Epithelial cell of proximal tubule (primary cell): ENCODE data around the gene TESK2. TPM values are rescaled to one million over a fixed set of nuclear protein-coding genes. Genes with fewer than 3 reads are reported as not detected.

Source experiments
- DNase-seq: peaks from one replicate; pipeline ENCODE4 v3.0.0-alpha.2; 2011; ENCODE audit warnings: low read depth
- H3K4me3 ChIP-seq: 2 replicates; pipeline ENCODE4 v1.5.1; 2011; ENCODE audit warnings: low read depth, mild to moderate bottlenecking, low read length
- CTCF ChIP-seq: conservative IDR thresholded peaks from 2 replicates; pipeline ENCODE4 v1.5.1; 2012; ENCODE audit warnings: low read depth, mild to moderate bottlenecking, low read length
- total RNA-seq: library from RNA; depleted of rRNA; stranded (reverse); fragments of >200 nt; gene quantifications from 2 replicates; pipeline ENCODE4 v1.2.3, GENCODE V29; 2015

TESK2 gene
- total RNA-seq, 1 donor from 2014 or later = 2.9 TPM

GRCh38 chr1:45303520-45304310, 187.2 kb downstream of the TESK2 start:
- DNase-seq = peak; percentile 61
- peak; percentile 69 for TF ChIP-seq CTCF
- H3K4me3 ChIP-seq = peak overlapping the region; percentile 70

- peak overlapping the region; percentile 70 for H3K4me3 ChIP-seq
- no peak for TF ChIP-seq CTCF
- DNase-seq = no peak
Measured at GRCh38 chr1:45302505-45303150, 188.3 kb downstream of the TESK2 start.

- H3K4me3 ChIP-seq = no peak overlapping the region
- no peak for DNase-seq
- TF ChIP-seq CTCF = no peak
Measured at GRCh38 chr1:45300669-45300997, 190.3 kb downstream of the TESK2 start.

GRCh38 chr1:45299981-45300668, 190.8 kb downstream of the TESK2 start:
- no peak overlapping the region for H3K4me3 ChIP-seq
- TF ChIP-seq CTCF = peak; percentile 82
- DNase-seq = no peak

GRCh38 chr1:45299296-45299695, 191.7 kb downstream of the TESK2 start:
- H3K4me3 ChIP-seq = no peak overlapping the region
- no peak for DNase-seq
- no peak for TF ChIP-seq CTCF

- no peak for TF ChIP-seq CTCF
- no peak for DNase-seq
- no peak overlapping the region for H3K4me3 ChIP-seq
Measured at GRCh38 chr1:45297666-45298356, 193.2 kb downstream of the TESK2 start.

Other genes with a start within 250 kb of the TESK2 start
- 2.9 and 11.9 TPM in 2 replicates for gene HPDL, start 164.3 kb downstream of the TESK2 start, total RNA-seq
- gene TOE1, start 151.0 kb downstream of the TESK2 start, total RNA-seq = 10.8 and 36.9 TPM in 2 replicates
- gene MUTYH, start 150.7 kb downstream of the TESK2 start, total RNA-seq = 15.2 and 17.4 TPM in 2 replicates
- 0.69 and 1.7 TPM in 2 replicates for gene CCDC163, start 8.9 kb upstream of the TESK2 start, total RNA-seq
- gene MMACHC, start 9.1 kb upstream of the TESK2 start, total RNA-seq = 5.1 and 7.8 TPM in 2 replicates
- gene PRDX1, start 30.7 kb upstream of the TESK2 start, total RNA-seq = 824 and 1,060 TPM in 2 replicates
- 122 and 135 TPM in 2 replicates for gene AKR1A1, start 59.7 kb upstream of the TESK2 start, total RNA-seq
- gene NASP, start 92.9 kb upstream of the TESK2 start, total RNA-seq = 109 and 163 TPM in 2 replicates
- gene CCDC17, start 132.9 kb upstream of the TESK2 start, total RNA-seq = 0.22 TPM in 1 of 2 replicates, not detected in the other
- 57.1 and 87.8 TPM in 2 replicates for gene GPBP1L1, start 195.4 kb upstream of the TESK2 start, total RNA-seq
- gene TMEM69, start 197.0 kb upstream of the TESK2 start, total RNA-seq = 43.8 and 54.5 TPM in 2 replicates